HCT116 (cell line): ENCODE data around the gene DGCR6.
"Not testable (repeated sequence)": the region's sequence is repeated elsewhere in the genome, so short reads cannot be mapped to it uniquely, and the experiment has no call there.

Source experiments
- CEBPB ChIP-seq: IDR thresholded peaks from 2 replicates; pipeline ENCODE4 v1.6.1; 2012; ENCODE audit warnings: low read depth
- CTCF ChIP-seq, 3 experiments: fragments of 200-600 bp in 1 of 3; sonication (generic) in 1 of 3; IDR thresholded peaks in 2 of 3; conservative IDR thresholded peaks in 1 of 3; 2 replicates each; pipeline ENCODE4 v1.5.1; 2012 to 2017; ENCODE audit warnings: low read depth in 2 of 3, low read length in 2 of 3, antibody characterized with exemption in 1 of 3, borderline replicate concordance in 1 of 3, control low read depth in 1 of 3, mild to moderate bottlenecking in 1 of 3, mixed read lengths in 1 of 3, mixed run types in 1 of 3, moderate library complexity in 1 of 3; ENCODE audit not compliant: insufficient read depth in 1 of 3
- EGR1 ChIP-seq: IDR thresholded peaks from 2 replicates; pipeline ENCODE4 v1.6.1; 2012; ENCODE audit warnings: low read depth
- ELF1 ChIP-seq: IDR thresholded peaks from 2 replicates; pipeline ENCODE4 v1.6.1; 2012; ENCODE audit warnings: low read depth, borderline replicate concordance
- EZH2 ChIP-seq: fragments of 200-600 bp; sonication (generic); IDR thresholded peaks from 2 replicates; pipeline ENCODE4 v1.6.1; 2017; ENCODE audit warnings: antibody characterized with exemption, mixed run types
- EZH2phosphoT487 ChIP-seq: fragments of 200-600 bp; IDR thresholded peaks from 2 replicates; pipeline ENCODE4 v1.6.1; 2018; ENCODE audit warnings: antibody characterized with exemption, borderline replicate concordance
- MAX ChIP-seq: IDR thresholded peaks from 2 replicates; pipeline ENCODE4 v1.6.1; 2012
- POLR2A ChIP-seq: IDR thresholded peaks from 2 replicates; pipeline ENCODE4 v1.7.0; 2011; ENCODE audit warnings: borderline replicate concordance; ENCODE audit not compliant: insufficient read depth, insufficient read length; ENCODE audit errors: extremely low read depth
- POLR2AphosphoS5 ChIP-seq: IDR thresholded peaks from 2 replicates; pipeline ENCODE4 v1.6.1; 2011; ENCODE audit warnings: mild to moderate bottlenecking, low read depth, low read length, moderate library complexity
- REST ChIP-seq: IDR thresholded peaks from 2 replicates; pipeline ENCODE4 v1.6.1; 2012; ENCODE audit warnings: low read depth
- ZFX ChIP-seq: fragments of 450-650 bp; IDR thresholded peaks from 2 replicates; pipeline ENCODE4 v1.6.1; 2017
- ZNF274 ChIP-seq: fragments of 200-500 bp; sonication (Bioruptor generic); IDR thresholded peaks from 2 replicates; pipeline ENCODE4 v1.6.1; 2014; ENCODE audit warnings: mild to moderate bottlenecking, low read depth, low read length, inconsistent platforms

- not testable (repeated sequence) for TF ChIP-seq CTCF (IDR thresholded peaks at IDR 0.05 in 2 of 3, conservative IDR thresholded peaks at IDR 0.05 in 1 of 3; ENCODE audit: borderline replicate concordance in 1 of 3, insufficient read depth in 1 of 3, low read depth in 2 of 3, low read length in 2 of 3); CEBPB; REST; POLR2A; EGR1; EZH2; EZH2phosphoT487; ZFX; POLR2AphosphoS5; MAX; ZNF274; ELF1
These were observed 52.2 kb downstream of the DGCR6 start for GRCh38 chr22:18958321-18958705.
